T-cell (primary cell): ENCODE results near the gene CERS6. TPM values are rescaled to one million over a fixed set of nuclear protein-coding genes. Genes with fewer than 3 reads are reported as not detected.

Source experiments
- ATAC-seq, 4 experiments: fragments of 200-7000 bp in 3 of 4; fragments of 150-1000 bp in 1 of 4; cut with Tn5 transposase; replicated peaks in 1 of 4; 1 replicate in 3 of 4; 2 replicates in 1 of 4; pipeline ENCODE4 v1.10.0; 2021; ENCODE audit warnings: moderate library complexity in 3 of 4, mild to moderate bottlenecking in 2 of 4, moderate number of reproducible peaks in 1 of 4
- CTCF ChIA-PET, 2 donors: fragments of 300-600 bp; sonication (Branson Sonifier 250); formaldehyde crosslinking; loops; one replicate each; lab custom pipeline; 2022; ENCODE audit warnings: antibody characterized with exemption in 2 of 2; lab: Charles Lee
- POLR2A ChIA-PET, 2 donors: fragments of 300-600 bp; sonication (Branson Sonifier 250); formaldehyde crosslinking; loops; one replicate each; lab custom pipeline; 2022; ENCODE audit warnings: antibody characterized with exemption in 2 of 2; lab: Charles Lee
- DNase-seq, 35 experiments: peaks; one replicate each; pipeline versions ENCODE4 v3.0.0 to v3.0.0-alpha.2; 2013 to 2023
- H3K27ac ChIP-seq: one replicate; pipeline ENCODE4 v1.5.1; 2013; ENCODE audit warnings: low read length
- H3K27me3 ChIP-seq, 2 experiments: replicated peaks in 1 of 2; 1 replicate in 1 of 2; 2 replicates in 1 of 2; pipeline versions ENCODE4 v1.6.1 to v1.7.0; 2013; ENCODE audit warnings: low read length in 1 of 2, mixed read lengths in 1 of 2; ENCODE audit not compliant: control insufficient read depth in 2 of 2, insufficient read depth in 2 of 2; ENCODE audit errors: extremely low read depth in 1 of 2
- H3K36me3 ChIP-seq, 2 donors: 1 replicate in 1 of 2; 2 replicates in 1 of 2; pipeline versions ENCODE4 v1.6.1 to v1.7.0; 2013; ENCODE audit warnings: low read length in 1 of 2; ENCODE audit not compliant: control insufficient read depth in 2 of 2, insufficient read depth in 1 of 2; ENCODE audit errors: extremely low read depth in 1 of 2
- H3K4me1 ChIP-seq, 2 experiments: 1 replicate in 1 of 2; 2 replicates in 1 of 2; pipeline versions ENCODE4 v1.6.1 to v1.7.0; 2013; ENCODE audit warnings: low read length in 2 of 2, mixed read lengths in 1 of 2; ENCODE audit not compliant: insufficient read depth in 2 of 2, control insufficient read depth in 1 of 2; ENCODE audit errors: extremely low read depth in 1 of 2
- H3K4me3 ChIP-seq, 2 donors: 1 replicate in 1 of 2; 2 replicates in 1 of 2; pipeline versions ENCODE4 v1.5.1 to v1.7.0; 2013; ENCODE audit warnings: mild to moderate bottlenecking in 2 of 2, low read length in 1 of 2, moderate library complexity in 1 of 2; ENCODE audit not compliant: control insufficient read depth in 1 of 2; ENCODE audit errors: extremely low read depth in 1 of 2
- H3K9me3 ChIP-seq: 2 replicates; pipeline ENCODE4 v1.7.0; 2013
- H3K27ac Mint-ChIP-seq, 2 donors: one replicate each; pipeline ENCODE4 v1.8.0; 2020 to 2021; ENCODE audit warnings: mild to moderate bottlenecking in 2 of 2, mixed read lengths in 2 of 2
- H3K27me3 Mint-ChIP-seq, 2 donors: one replicate each; pipeline ENCODE4 v1.8.0; 2021 to 2022; ENCODE audit warnings: mixed read lengths in 2 of 2
- H3K36me3 Mint-ChIP-seq: one replicate; pipeline ENCODE4 v1.8.0; 2021; ENCODE audit warnings: mixed read lengths
- H3K4me1 Mint-ChIP-seq, 3 donors: one replicate each; pipeline ENCODE4 v1.8.0; 2020 to 2022; ENCODE audit warnings: mixed read lengths in 3 of 3, mild to moderate bottlenecking in 1 of 3
- H3K4me3 Mint-ChIP-seq, 3 donors: one replicate each; pipeline ENCODE4 v1.8.0; 2020 to 2022; ENCODE audit warnings: mild to moderate bottlenecking in 3 of 3, mixed read lengths in 3 of 3, moderate library complexity in 3 of 3
- H3K9me3 Mint-ChIP-seq, 3 donors: one replicate each; pipeline ENCODE4 v1.8.0; 2020 to 2022; ENCODE audit warnings: mixed read lengths in 3 of 3
- WGBS: methylation state at CpG from one replicate; pipeline ENCODE4 v1.1.5; 2013; ENCODE audit warnings: missing lambda C conversion rate; ENCODE audit not compliant: insufficient coverage; 5-methylcytosine and 5-hydroxymethylcytosine counted together
- total RNA-seq, 35 experiments: library from RNA in 6 of 35; stranded (reverse) in 6 of 35; fragments of 120-200 nt in 1 of 35; gene quantifications; one replicate each; pipeline versions ENCODE4 v1.2.1 to v1.2.4 and lab custom pipeline; 2013 to 2026

CERS6 gene
- total RNA-seq, 5 donors from 2014 or later (not counting 1 experiment from before 2014, with no cell fraction given): 11.1 to 20.3 (median 13.6) TPM

DNA sequence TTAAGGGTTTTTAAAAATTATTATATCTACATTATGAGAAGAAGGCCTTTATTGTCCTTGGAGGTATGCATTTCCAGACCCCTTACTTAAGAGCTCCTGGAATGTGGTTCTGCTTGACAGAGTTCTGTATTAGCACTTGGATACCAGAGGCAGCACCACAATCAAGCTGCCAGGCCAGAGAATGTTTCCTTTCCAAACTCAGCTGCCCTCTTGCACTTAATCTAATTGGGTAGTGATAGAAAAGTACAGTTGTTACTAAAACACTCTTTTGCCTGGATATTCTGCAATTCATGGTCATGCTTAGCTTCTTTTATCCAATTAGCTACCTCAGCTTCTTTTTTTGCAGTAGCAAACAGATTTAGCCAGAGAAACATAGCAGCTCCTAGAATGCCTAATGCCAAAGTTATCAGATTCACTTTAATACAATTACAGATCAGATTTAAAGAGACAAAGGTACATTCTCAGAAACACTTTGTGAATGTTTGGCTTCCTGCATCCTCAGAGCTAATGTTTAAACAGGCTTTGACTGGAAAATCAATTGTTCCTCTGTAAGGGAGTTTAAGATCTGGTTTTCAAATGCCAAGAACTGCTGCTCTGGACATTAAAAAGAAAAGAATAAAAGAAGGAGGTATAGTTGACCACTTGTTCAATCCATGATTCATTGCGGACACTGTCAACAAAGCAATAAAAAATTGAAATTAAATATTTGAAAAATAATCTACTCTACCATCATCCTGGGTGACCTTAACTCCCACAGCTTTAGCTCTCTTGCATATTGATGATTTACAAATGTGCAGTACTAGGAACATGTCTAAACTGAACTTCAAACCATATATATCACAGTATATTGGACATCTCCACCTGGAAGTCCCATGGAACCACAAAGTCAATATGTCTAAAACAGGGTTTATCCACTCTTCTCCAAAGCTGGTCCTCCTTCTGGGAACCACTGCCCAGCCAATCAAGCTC is 359.2 kb downstream of the CERS6 start:
- no peaks in the 10 kb centered on the region for H3K9me3 ChIP-seq
- no peaks in the 10 kb centered on the region for H3K27me3 ChIP-seq
- Mint-ChIP-seq H3K27ac (no peak overlapping the region), H3K4me1 (no peaks in the 10 kb centered on the region), H3K36me3 (no peaks in the 10 kb centered on the region), H3K4me3 (no peak overlapping the region), H3K9me3 (no peaks in the 10 kb centered on the region), H3K27me3 (peaks cover 0 to 2% of the 10 kb centered on the region in 2 donors)
- no peaks in the 10 kb centered on the region for H3K4me1 ChIP-seq
- POLR2A ChIA-PET: no interaction called here
- H3K4me3 ChIP-seq: no peak overlapping the region
- CTCF ChIA-PET: interaction anchor here in 1 of 2 donors (0.7 kb wide), 1 partner anchor 468 kb away, joined by 3 read pairs; no protein-coding TSS in a partner anchor
- H3K36me3 ChIP-seq: no peaks in the 10 kb centered on the region
- H3K27ac ChIP-seq: no peak overlapping the region
- no peak for ATAC-seq
- no CpG with 5 or more reads among the region's 1 CpG for WGBS
- no peak for DNase-seq

DNA sequence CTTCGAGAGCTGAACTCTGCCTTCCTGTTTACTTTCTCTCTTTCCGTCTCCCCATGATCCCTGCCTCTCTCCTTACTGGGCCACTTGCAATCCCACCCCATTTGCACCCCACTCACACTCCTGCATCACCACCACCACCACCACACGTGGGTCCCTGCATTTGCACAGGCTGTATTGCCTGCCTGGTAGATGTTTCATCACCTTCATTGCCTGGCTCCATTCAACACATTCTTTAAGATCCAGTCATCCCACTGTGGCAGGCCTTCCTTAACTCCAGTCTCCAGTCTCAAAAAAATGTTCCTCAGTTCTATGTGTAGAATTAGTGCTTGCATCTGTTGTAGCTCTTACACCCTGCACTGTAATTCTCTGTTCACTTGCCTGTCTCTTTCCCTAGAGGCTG is 360.3 kb downstream of the CERS6 start:
- ChIA-PET POLR2A (no interaction called here), CTCF (no interaction called here)
- H3K9me3 ChIP-seq: no peaks in the 10 kb centered on the region
- H3K27ac ChIP-seq: no peak overlapping the region
- H3K4me1 ChIP-seq: no peaks in the 10 kb centered on the region
- H3K4me3 ChIP-seq: no peak overlapping the region
- DNase-seq (no peak), ATAC-seq (no peak)
- H3K9me3 Mint-ChIP-seq: no peaks in the 10 kb centered on the region
- no peaks in the 10 kb centered on the region for H3K36me3 Mint-ChIP-seq
- no peaks in the 10 kb centered on the region for H3K4me1 Mint-ChIP-seq
- WGBS: 95% methylated on average over 2 of the region's 3 CpGs
- no peak overlapping the region for H3K27ac Mint-ChIP-seq
- no peaks in the 10 kb centered on the region for H3K27me3 ChIP-seq
- H3K36me3 ChIP-seq: no peaks in the 10 kb centered on the region
- H3K4me3 Mint-ChIP-seq: no peak overlapping the region
- H3K27me3 Mint-ChIP-seq: peaks cover 0 to 2% of the 10 kb centered on the region in 2 donors

DNA sequence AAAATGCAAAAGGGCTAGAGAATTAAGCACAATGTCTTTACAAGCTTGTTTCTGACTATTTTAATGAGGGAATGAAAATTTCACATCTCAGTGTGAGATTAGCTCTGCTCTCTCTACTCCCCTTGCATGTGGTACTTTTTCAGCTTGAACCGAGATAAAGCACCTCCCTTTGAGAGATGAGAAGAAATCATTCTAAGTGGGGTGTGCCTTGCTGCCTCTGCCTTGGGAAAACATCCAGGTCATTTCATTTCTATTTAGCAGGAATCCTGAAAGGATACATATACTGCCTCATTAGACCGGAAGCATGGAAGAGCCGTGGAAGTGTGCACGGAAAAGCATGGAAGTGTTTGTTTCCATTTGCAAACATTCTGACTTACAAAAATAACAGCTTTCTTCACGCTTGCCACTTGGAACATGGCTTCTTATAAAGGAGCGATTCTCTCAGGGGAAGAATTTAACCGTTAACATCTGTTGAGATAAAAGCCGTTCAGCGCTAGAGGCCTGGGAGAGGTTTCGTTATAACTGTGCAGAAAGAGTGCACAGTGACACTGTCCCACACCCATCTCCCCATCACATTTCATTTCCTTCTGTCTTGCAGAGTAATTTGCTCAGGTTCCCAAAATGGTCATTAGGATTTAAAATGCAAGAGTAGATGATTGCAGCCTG is 363.1 kb downstream of the CERS6 start:
- Histone ChIP-seq H3K36me3 (no peaks in the 10 kb centered on the region), H3K27me3 (no peaks in the 10 kb centered on the region), H3K4me3 (no peak overlapping the region), H3K27ac (no peak overlapping the region), H3K4me1 (no peaks in the 10 kb centered on the region), H3K9me3 (no peaks in the 10 kb centered on the region)
- ChIA-PET CTCF (no interaction called here), POLR2A (no interaction called here)
- no CpG with 5 or more reads among the region's 10 CpGs for WGBS
- Mint-ChIP-seq H3K27me3 (peaks cover 0 to 2% of the 10 kb centered on the region in 2 donors), H3K4me3 (no peak overlapping the region), H3K36me3 (no peaks in the 10 kb centered on the region), H3K9me3 (no peaks in the 10 kb centered on the region), H3K27ac (no peak overlapping the region), H3K4me1 (no peaks in the 10 kb centered on the region)
- ATAC-seq (no peak), DNase-seq (no peak)

DNA sequence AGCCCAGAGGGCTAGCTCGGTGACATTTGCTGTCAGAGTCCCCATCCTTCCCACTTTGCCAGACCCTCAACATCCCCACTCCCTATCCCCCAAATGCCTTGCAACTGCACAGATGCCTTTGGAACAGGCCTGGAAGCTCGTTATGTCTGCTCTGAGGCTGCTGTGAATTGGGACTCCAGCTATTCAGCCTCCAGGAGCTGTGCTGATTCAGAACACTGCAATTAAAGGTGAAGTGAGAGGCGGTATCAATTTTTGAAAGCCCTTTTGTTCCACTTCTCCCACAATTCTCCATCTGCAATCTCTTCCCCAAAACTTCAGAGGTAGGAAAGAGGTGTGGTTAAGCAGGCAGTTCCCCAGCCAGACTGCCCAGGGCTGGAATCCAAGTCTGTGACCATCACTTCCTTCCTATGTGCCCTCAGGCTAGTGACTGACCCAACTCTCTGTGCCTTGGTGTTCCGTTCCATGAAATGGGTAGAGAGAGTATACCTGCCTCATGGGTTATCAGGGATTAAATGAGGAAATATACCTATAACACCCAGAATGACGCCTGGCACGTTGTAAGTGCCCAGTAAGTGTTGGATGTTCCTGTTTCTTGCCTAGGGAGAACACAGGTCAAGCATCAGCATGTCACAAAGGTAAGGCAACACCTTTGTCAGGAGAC is 363.9 kb downstream of the CERS6 start:
- Histone ChIP-seq H3K36me3 (no peaks in the 10 kb centered on the region), H3K9me3 (no peaks in the 10 kb centered on the region), H3K27me3 (no peaks in the 10 kb centered on the region), H3K4me1 (no peaks in the 10 kb centered on the region), H3K4me3 (no peak overlapping the region), H3K27ac (no peak overlapping the region)
- WGBS: 67% methylated on average over 1 of the region's 6 CpGs
- Mint-ChIP-seq H3K9me3 (no peaks in the 10 kb centered on the region), H3K36me3 (no peaks in the 10 kb centered on the region), H3K27me3 (peaks cover 0 to 2% of the 10 kb centered on the region in 2 donors), H3K4me1 (no peaks in the 10 kb centered on the region), H3K27ac (no peak overlapping the region), H3K4me3 (no peak overlapping the region)
- ATAC-seq: no peak
- DNase-seq: no peak
- ChIA-PET CTCF (interaction anchor here in 1 of 2 donors (0.6 kb wide), 1 partner anchor 480 kb away, joined by 3 read pairs; no protein-coding TSS in a partner anchor), POLR2A (interaction anchor here in 1 of 2 donors (0.5 kb wide), 1 partner anchor 436 kb away, joined by 3 read pairs; no protein-coding TSS in a partner anchor)

- DNase-seq: no peak
- Mint-ChIP-seq H3K9me3 (no peaks in the 10 kb centered on the region), H3K36me3 (no peaks in the 10 kb centered on the region), H3K4me3 (no peak overlapping the region), H3K27ac (no peak overlapping the region), H3K4me1 (no peaks in the 10 kb centered on the region), H3K27me3 (peaks cover 0 to 2% of the 10 kb centered on the region in 2 donors)
- no peak for ATAC-seq
- H3K4me3 ChIP-seq: no peak overlapping the region
- POLR2A ChIA-PET: no interaction called here
- no peaks in the 10 kb centered on the region for H3K9me3 ChIP-seq
- CTCF ChIA-PET: no interaction called here
- H3K36me3 ChIP-seq: no peaks in the 10 kb centered on the region
- H3K4me1 ChIP-seq: no peaks in the 10 kb centered on the region
- no peak overlapping the region for H3K27ac ChIP-seq
- H3K27me3 ChIP-seq: no peaks in the 10 kb centered on the region
- WGBS: 90% methylated on average over 5 of the region's 8 CpGs
These were observed 365.5 kb downstream of the CERS6 start for GRCh38 chr2:168821577-168821976.

GRCh38 chr2:168821992-168822391 is 365.9 kb downstream of the CERS6 start:
- no peaks in the 10 kb centered on the region for H3K4me1 Mint-ChIP-seq

More at GRCh38 chr2:168821992-168822391, 365.9 kb downstream of the CERS6 start:
- CTCF ChIA-PET: no interaction called here
- Mint-ChIP-seq H3K27ac (no peak overlapping the region), H3K27me3 (peaks cover 0 to 2% of the 10 kb centered on the region in 2 donors), H3K9me3 (no peaks in the 10 kb centered on the region), H3K36me3 (no peaks in the 10 kb centered on the region), H3K4me3 (no peak overlapping the region)
- H3K4me3 ChIP-seq: no peak overlapping the region
- no peaks in the 10 kb centered on the region for H3K4me1 ChIP-seq
- H3K36me3 ChIP-seq: no peaks in the 10 kb centered on the region
- POLR2A ChIA-PET: no interaction called here
- no peaks in the 10 kb centered on the region for H3K9me3 ChIP-seq
- no peak overlapping the region for H3K27ac ChIP-seq
- DNase-seq: no peak
- no peak for ATAC-seq
- WGBS: no CpG with 5 or more reads among the region's 1 CpG
- no peaks in the 10 kb centered on the region for H3K27me3 ChIP-seq
